ENCODE data around the gene ZIC4. TPM values are rescaled to one million over a fixed set of nuclear protein-coding genes. Genes with fewer than 3 reads are reported as not detected.

Gene ZIC4
- total RNA-seq, 1 donor from 2014 or later, result 40.2 TPM

GRCh38 chr3:147423798-147424580 lies 17.6 kb upstream of the ZIC4 start:
- DNase-seq (ENCODE audit: extremely low spot score, unreplicated experiment), result peak; percentile 73
- H3K36me3 Mint-ChIP-seq, result no peaks in the 10 kb centered on the region
- TF ChIP-seq CTCF (conservative IDR thresholded peaks at IDR 0.05), result no peak
- H3K27me3 Mint-ChIP-seq, result peaks cover 85% of the 10 kb centered on the region
- H3K4me3 Mint-ChIP-seq, result peak overlapping the region; percentile 86
- H3K4me1 Mint-ChIP-seq (ENCODE audit: unreplicated experiment), result peaks cover 13% of the 10 kb centered on the region
- H3K9me3 Mint-ChIP-seq, result no peaks in the 10 kb centered on the region
- H3K27ac Mint-ChIP-seq, result peak overlapping the region; percentile 78

GRCh38 chr3:147423537-147423797 lies 17.1 kb upstream of the ZIC4 start:
- peaks cover 11% of the 10 kb centered on the region for H3K4me1 Mint-ChIP-seq (ENCODE audit: unreplicated experiment)
- TF ChIP-seq CTCF (conservative IDR thresholded peaks at IDR 0.05), result no peak
- peak overlapping the region; percentile 86 for H3K4me3 Mint-ChIP-seq
- no peaks in the 10 kb centered on the region for H3K36me3 Mint-ChIP-seq
- peaks cover 86% of the 10 kb centered on the region for H3K27me3 Mint-ChIP-seq
- peak overlapping the region; percentile 78 for H3K27ac Mint-ChIP-seq
- no peak for DNase-seq (ENCODE audit: extremely low spot score, unreplicated experiment)
- no peaks in the 10 kb centered on the region for H3K9me3 Mint-ChIP-seq

GRCh38 chr3:147422601-147423536 lies 16.5 kb upstream of the ZIC4 start:
- H3K36me3 Mint-ChIP-seq, result no peaks in the 10 kb centered on the region

GRCh38 chr3:147422196-147422595 lies 15.9 kb upstream of the ZIC4 start:
- peak overlapping the region; percentile 86 for H3K4me3 Mint-ChIP-seq
- no peak for TF ChIP-seq CTCF (conservative IDR thresholded peaks at IDR 0.05)
- DNase-seq (ENCODE audit: extremely low spot score, unreplicated experiment), result no peak
- H3K9me3 Mint-ChIP-seq, result no peaks in the 10 kb centered on the region
- peak overlapping the region; percentile 78 for H3K27ac Mint-ChIP-seq
- peaks cover 87% of the 10 kb centered on the region for H3K27me3 Mint-ChIP-seq
- H3K36me3 Mint-ChIP-seq, result no peaks in the 10 kb centered on the region
- H3K4me1 Mint-ChIP-seq (ENCODE audit: unreplicated experiment), result peaks cover 6% of the 10 kb centered on the region

More at GRCh38 chr3:147422601-147423536, 16.5 kb upstream of the ZIC4 start:
- Mint-ChIP-seq H3K27ac (peak overlapping the region; percentile 78), H3K4me3 (peak overlapping the region; percentile 86), H3K27me3 (peaks cover 87% of the 10 kb centered on the region), H3K9me3 (no peaks in the 10 kb centered on the region), H3K4me1 (ENCODE audit: unreplicated experiment) (peaks cover 10% of the 10 kb centered on the region)
- DNase-seq (ENCODE audit: extremely low spot score, unreplicated experiment), result no peak
- no peak for TF ChIP-seq CTCF (conservative IDR thresholded peaks at IDR 0.05)

- Mint-ChIP-seq H3K27me3 (peaks cover 93% of the 10 kb centered on the region), H3K4me3 (peak overlapping the region; percentile 86), H3K4me1 (ENCODE audit: unreplicated experiment) (peaks cover 6% of the 10 kb centered on the region), H3K9me3 (no peaks in the 10 kb centered on the region), H3K27ac (peak overlapping the region; percentile 78), H3K36me3 (no peaks in the 10 kb centered on the region)
- TF ChIP-seq CTCF (conservative IDR thresholded peaks at IDR 0.05), result peak; percentile 33
- DNase-seq (ENCODE audit: extremely low spot score, unreplicated experiment), result peak; percentile 78
These were observed 15.0 kb upstream of the ZIC4 start for GRCh38 chr3:147421184-147421912.
